HL-60 (cell line): ENCODE results near the gene C20orf204.

Source experiments
- CTCF ChIP-seq: IDR thresholded peaks from one replicate; pipeline ENCODE4 v1.5.1; 2011; ENCODE audit warnings: low read length, control low read depth, inconsistent platforms; ENCODE audit not compliant: insufficient read depth
- POLR2AphosphoS5 ChIP-seq: IDR thresholded peaks from 2 replicates; pipeline ENCODE4 v1.6.1; 2012; ENCODE audit warnings: low read depth
- REST ChIP-seq: IDR thresholded peaks from 2 replicates; pipeline ENCODE4 v1.6.1; 2012; ENCODE audit warnings: low read depth; ENCODE audit not compliant: insufficient replicate concordance

- TF ChIP-seq CTCF (no peak), POLR2AphosphoS5 (no peak), REST (no peak)
These were observed 13.2 kb upstream of the C20orf204 start for GRCh38 chr20:64022671-64023360.
